ENCODE data around the gene DNAJC5. TPM values are rescaled to one million over a fixed set of nuclear protein-coding genes. Genes with fewer than 3 reads are reported as not detected.
A peak's percentile ranks its signal among the peaks of the same experiment; 100 is the strongest.

Gene DNAJC5
- total and polyA plus RNA-seq, 9 of the 15 experiments (the other 6 are each of a cell fraction or from before 2014, with no cell fraction given): 0.95 to 42.8 (median 23.4) TPM

DNA sequence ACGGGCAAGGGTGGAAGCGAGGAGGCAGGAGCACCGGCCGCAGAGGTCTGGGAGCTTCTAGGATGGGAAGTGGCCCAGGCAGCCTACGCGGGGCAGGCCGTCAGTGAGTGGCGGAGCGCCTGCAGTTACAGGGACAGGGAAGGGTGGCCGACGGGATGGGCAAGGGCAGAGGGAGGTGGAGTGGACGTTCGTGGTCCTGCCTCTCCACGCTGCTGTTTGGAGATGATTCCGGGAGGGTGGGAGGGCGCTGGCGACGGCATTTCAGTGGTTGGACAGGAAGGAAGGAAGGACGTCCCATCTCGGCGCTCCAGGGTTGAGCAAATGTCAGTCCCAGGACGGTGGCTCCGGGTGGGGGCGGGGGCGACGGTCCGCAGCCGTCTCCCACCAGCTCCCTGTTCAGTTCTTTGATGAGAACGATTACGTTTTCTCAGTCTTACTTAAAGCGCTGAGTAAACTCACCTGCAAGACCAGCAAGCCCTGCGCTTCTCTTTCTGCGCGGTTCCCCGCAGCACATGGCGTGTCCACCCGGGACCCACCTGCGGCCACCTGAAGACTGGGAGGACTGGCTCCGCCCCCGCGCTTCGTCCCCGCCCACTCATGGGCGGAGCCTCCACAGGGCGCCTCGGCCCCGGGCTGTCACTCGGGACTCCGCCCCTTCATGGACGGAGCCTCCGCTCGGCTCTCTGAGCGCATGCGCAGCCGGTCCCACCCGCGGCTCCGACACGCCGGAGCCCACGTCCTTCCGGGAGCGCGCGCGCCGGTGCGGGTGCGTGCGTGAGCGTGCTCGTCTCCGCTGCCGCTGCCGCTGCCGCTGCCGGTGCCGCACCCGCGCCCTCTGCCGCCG, at the start of gene DNAJC5 (continued):
- TF ChIP-seq, protein P1, sequence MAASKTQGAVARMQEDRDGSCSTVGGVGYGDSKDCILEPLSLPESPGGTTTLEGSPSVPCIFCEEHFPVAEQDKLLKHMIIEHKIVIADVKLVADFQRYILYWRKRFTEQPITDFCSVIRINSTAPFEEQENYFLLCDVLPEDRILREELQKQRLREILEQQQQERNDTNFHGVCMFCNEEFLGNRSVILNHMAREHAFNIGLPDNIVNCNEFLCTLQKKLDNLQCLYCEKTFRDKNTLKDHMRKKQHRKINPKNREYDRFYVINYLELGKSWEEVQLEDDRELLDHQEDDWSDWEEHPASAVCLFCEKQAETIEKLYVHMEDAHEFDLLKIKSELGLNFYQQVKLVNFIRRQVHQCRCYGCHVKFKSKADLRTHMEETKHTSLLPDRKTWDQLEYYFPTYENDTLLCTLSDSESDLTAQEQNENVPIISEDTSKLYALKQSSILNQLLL (CRISPR knock-in tag; IDR thresholded peaks at IDR 0.05; ENCODE audit: borderline replicate concordance): no peak
- TF ChIP-seq, protein P2, sequence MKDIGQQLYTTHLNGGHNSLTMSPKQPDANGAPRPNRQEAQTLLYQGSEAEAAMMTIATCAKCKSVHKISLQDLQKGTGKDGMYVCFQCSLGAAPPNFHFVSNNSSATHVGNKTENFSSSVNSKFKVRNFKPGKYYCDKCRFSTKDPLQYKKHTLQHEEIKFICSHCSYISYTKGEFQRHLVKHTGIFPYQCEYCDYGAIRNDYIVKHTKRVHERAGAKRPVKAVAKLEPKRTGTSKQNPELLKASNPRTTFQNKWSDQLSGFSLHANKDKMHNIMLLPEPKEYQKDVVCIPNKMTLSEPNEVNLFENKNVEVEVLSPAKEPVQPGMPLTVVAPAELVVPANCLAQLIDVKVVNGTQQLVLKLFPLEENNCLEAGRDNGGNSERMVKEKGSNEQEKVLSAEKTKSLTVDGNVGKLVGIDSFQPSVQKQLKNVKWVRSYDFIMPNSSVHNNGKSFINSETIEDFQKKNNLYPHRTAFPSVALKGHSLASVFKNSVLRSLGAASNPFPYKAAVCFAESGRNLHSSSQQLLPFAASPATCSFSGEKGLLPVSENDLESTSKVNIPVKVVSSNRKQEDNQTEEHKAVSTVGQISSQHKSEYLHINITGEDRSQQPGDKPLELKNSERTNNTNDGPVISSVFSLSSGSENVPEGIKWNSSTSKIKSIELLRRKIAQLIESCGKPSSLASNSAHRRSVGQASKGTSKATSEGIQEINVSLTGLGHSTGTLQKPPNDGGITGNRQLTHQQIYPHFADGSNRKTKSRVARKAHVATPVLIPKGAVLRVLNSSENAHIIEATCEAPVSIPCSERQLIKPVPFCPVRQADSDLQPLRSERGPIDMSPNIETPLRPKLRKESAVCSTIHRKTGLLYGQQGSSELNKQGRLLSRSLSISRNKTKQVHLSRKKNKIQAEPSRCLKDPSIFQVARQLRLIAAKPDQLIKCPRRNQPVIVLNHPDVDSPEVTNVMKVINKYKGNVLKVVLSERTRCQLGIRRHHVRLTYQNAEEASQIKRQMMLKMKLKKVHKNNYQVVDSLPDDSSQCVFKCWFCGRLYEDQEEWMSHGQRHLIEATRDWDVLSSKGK (CRISPR knock-in tag; IDR thresholded peaks at IDR 0.05): no peak
- TF ChIP-seq FOXP1 (CRISPR knock-in tag; IDR thresholded peaks at IDR 0.05) (no peak), ZNF311 (CRISPR knock-in tag; IDR thresholded peaks at IDR 0.05) (no peak), TEAD2 (tag; IDR thresholded peaks at IDR 0.05) (no peak), GATAD2B (IDR thresholded peaks at IDR 0.05; ENCODE audit: borderline replicate concordance) (peak; percentile 100), SMAD2 (IDR thresholded peaks at IDR 0.05; ENCODE audit: low read depth, low read length) (no peak), KLF6 (CRISPR knock-in tag; IDR thresholded peaks at IDR 0.05; ENCODE audit: borderline replicate concordance) (no peak), ZKSCAN8 (CRISPR knock-in tag; IDR thresholded peaks at IDR 0.05) (no peak), CBX8 (IDR thresholded peaks at IDR 0.05; ENCODE audit: borderline replicate concordance, extremely low read depth, low read depth, low read length, poor library complexity, severe bottlenecking) (no peak), NCOR1 (IDR thresholded peaks at IDR 0.05) (no peak)
- TF ChIP-seq, protein P3, sequence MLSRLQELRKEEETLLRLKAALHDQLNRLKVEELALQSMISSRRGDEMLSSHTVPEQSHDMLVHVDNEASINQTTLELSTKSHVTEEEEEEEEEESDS (CRISPR knock-in tag; IDR thresholded peaks at IDR 0.05): no peak
- TF ChIP-seq, protein P4, sequence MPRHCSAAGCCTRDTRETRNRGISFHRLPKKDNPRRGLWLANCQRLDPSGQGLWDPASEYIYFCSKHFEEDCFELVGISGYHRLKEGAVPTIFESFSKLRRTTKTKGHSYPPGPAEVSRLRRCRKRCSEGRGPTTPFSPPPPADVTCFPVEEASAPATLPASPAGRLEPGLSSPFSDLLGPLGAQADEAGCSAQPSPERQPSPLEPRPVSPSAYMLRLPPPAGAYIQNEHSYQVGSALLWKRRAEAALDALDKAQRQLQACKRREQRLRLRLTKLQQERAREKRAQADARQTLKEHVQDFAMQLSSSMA (CRISPR knock-in tag; IDR thresholded peaks at IDR 0.05): no peak
- TF ChIP-seq, protein P5, sequence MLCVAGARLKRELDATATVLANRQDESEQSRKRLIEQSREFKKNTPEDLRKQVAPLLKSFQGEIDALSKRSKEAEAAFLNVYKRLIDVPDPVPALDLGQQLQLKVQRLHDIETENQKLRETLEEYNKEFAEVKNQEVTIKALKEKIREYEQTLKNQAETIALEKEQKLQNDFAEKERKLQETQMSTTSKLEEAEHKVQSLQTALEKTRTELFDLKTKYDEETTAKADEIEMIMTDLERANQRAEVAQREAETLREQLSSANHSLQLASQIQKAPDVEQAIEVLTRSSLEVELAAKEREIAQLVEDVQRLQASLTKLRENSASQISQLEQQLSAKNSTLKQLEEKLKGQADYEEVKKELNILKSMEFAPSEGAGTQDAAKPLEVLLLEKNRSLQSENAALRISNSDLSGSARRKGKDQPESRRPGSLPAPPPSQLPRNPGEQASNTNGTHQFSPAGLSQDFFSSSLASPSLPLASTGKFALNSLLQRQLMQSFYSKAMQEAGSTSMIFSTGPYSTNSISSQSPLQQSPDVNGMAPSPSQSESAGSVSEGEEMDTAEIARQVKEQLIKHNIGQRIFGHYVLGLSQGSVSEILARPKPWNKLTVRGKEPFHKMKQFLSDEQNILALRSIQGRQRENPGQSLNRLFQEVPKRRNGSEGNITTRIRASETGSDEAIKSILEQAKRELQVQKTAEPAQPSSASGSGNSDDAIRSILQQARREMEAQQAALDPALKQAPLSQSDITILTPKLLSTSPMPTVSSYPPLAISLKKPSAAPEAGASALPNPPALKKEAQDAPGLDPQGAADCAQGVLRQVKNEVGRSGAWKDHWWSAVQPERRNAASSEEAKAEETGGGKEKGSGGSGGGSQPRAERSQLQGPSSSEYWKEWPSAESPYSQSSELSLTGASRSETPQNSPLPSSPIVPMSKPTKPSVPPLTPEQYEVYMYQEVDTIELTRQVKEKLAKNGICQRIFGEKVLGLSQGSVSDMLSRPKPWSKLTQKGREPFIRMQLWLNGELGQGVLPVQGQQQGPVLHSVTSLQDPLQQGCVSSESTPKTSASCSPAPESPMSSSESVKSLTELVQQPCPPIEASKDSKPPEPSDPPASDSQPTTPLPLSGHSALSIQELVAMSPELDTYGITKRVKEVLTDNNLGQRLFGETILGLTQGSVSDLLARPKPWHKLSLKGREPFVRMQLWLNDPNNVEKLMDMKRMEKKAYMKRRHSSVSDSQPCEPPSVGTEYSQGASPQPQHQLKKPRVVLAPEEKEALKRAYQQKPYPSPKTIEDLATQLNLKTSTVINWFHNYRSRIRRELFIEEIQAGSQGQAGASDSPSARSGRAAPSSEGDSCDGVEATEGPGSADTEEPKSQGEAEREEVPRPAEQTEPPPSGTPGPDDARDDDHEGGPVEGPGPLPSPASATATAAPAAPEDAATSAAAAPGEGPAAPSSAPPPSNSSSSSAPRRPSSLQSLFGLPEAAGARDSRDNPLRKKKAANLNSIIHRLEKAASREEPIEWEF (CRISPR knock-in tag; IDR thresholded peaks at IDR 0.05): no peak
